ENCODE measurements around the gene CRAMP1.

DNA sequence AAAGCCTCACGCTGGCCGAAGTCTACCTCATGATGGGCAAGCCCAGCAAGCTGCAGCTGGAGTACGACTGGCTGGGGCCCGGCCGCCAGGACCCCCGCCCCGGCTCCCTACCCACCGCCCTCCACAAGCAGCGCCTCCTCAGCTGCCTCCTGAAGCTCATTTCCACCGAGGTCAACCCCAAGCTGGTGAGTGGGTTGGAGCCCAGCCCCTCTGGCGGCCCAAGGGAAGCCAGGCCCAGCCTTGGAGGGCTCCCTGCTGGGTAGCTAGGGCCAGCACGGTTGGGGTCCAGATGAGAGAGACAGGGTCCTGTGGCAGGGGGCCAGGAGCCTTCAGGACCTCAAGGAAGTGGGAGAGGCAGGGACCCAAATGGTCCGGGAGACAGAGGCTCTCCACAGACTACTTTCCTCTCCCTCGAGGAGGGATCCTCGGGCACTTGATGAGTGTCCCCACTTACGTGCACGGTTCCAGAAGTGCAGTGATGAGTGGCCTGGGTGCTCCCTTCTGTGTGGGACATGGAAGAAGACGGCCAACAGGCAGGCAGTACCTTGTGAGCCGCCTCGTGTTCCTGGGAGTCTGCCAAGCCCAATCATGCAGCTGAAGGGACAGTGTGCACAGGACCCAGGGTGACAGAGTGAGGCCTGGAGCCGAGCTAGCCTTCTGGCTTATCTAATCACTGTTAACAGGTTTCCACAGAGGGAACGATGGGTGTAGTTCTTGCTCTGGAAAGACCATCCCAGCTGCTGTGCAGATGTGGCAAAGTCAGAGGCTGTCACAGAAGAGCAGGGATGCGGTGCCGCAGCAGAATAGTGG is 44.9 kb downstream of the CRAMP1 start:
- no peak for TF ChIP-seq POLR2A (IDR thresholded peaks at IDR 0.05; ENCODE audit: low read depth)
- TF ChIP-seq CTCF (IDR thresholded peaks at IDR 0.05) = no peak
